ENCODE results near the gene SLC5A10.

- TF ChIP-seq GATA2 (IDR thresholded peaks at IDR 0.05; ENCODE audit: low read depth, low read length): no peak
- TF ChIP-seq GATA3 (IDR thresholded peaks at IDR 0.05; ENCODE audit: low read depth, low read length): no peak
Observed at GRCh38 chr17:18928628-18929125, 23.3 kb upstream of the SLC5A10 start.
